K562 (cell line): ENCODE measurements around the gene ADAMTS2. TPM values are rescaled to one million over a fixed set of nuclear protein-coding genes. Genes with fewer than 3 reads are reported as not detected.

Experiments used
- HMG20A ChIP-seq: fragments of 450-650 bp; formaldehyde crosslinking; conservative IDR thresholded peaks from 2 replicates; pipeline ENCODE4 v1.4.0; 2020; ENCODE audit warnings: mild to moderate bottlenecking, mixed read lengths
- REST ChIP-seq, 2 experiments: fragments of 450-650 bp; formaldehyde crosslinking in 1 of 2; IDR thresholded peaks; 2 replicates each; pipeline versions ENCODE4 v1.4.0 to v1.6.1; 2014 to 2020; ENCODE audit warnings: mild to moderate bottlenecking in 2 of 2, borderline replicate concordance in 1 of 2, low read depth in 1 of 2
- polyA plus RNA-seq, 8 experiments: library from polyadenylated mRNA; depleted of rRNA in 4 of 8; stranded (reverse) in 5 of 8; unstranded in 3 of 8; fragments of >200 nt; fragmentation: Nextera tagmentation in 2 of 8; fragmentation: Illumina TruSeq in 1 of 8; extraction: Ambion mirVana in 2 of 8; extraction: Trizol in 1 of 8; gene quantifications; 2 replicates each; pipeline versions ENCODE4 v1.2.1 to v1.2.3, GENCODE V29; 2011 to 2014; ENCODE audit warnings: inconsistent platforms in 1 of 8, missing spikeins in 1 of 8
- total RNA-seq, 7 experiments: library from RNA; depleted of rRNA in 6 of 7; stranded (reverse); fragments of >200 nt in 6 of 7; fragmentation: Illumina TruSeq in 2 of 7; extraction: Trizol in 2 of 7; gene quantifications; 2 replicates each; pipeline versions ENCODE4 v1.2.1 to v1.2.3, GENCODE V29; 2011 to 2021; ENCODE audit warnings: low replicate concordance in 1 of 7

ADAMTS2 gene
- total and polyA plus RNA-seq, 9 of the 15 experiments (the other 6 are each of a cell fraction or from before 2014, with no cell fraction given) = not detected

- peak; percentile 13; the same call in 1 of the 2 replicates for TF ChIP-seq REST (IDR thresholded peaks at IDR 0.05; ENCODE audit: borderline replicate concordance)
- TF ChIP-seq REST (CRISPR knock-in tag; IDR thresholded peaks at IDR 0.05; ENCODE audit: low read depth) = no peak
- TF ChIP-seq HMG20A (CRISPR knock-in tag) = no peak
Observed at GRCh38 chr5:179132586-179133355, 212.5 kb downstream of the ADAMTS2 start (continued).
